ENCODE data around the gene RFX5.

The RFX5 gene

GRCh38 chr1:151315565-151316235 is 31.4 kb downstream of the RFX5 start:
- DNase-seq: no peak

DNA sequence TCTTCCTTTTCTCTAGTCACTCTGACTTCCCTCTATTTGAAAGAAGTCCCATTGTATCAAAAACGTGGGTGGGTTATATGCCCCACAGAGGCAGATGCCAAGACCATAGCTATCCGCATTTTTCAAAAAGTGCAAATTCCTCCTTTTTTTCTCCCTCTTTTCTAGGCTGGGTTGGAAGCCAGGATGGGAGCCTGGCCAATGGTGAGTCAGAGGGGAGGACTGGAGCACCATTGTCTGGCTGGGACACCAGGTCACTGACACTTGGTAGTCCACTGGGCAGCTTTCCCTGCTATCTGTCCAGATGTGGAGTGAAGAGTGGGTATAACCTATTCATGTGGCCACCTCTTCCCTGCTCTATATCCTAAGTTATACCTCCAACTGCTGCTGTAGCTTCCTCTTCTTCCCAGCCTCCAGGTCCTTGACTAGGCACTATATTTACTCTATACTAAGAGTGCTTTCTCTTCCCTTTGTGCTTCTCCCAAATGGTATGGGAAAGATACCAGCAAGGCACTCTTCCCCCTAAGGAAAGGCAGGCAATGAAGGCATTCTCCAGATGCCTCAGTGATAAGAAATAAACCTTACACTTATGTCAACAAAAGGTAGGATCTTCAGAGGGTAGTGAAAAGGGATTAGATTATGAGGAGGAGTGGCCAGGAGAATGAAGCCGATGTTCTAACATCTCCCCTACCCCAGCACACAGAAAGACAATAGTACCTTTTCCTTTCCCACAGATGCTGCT is 32.7 kb downstream of the RFX5 start:
- DNase-seq: no peak

DNA sequence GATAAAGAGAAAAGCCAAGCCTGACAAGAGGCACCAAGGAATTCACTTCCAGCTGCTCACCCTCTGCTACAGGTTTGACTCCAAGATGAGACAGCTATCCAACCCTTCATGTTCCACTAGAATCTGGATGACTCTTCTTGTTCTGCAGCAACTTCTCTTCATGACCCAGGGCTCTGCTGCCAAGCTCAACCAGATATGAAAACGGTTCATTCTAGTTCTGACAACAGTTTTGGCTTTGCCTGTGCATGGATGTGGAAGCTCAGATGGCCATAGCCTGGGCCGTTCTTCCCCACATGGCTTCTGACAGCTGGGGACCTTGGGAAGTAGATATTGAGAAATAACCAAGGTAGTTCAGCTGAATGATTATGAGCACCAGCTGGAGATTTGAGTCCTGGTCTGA is 33.6 kb downstream of the RFX5 start:
- no peak for DNase-seq

- DNase-seq: no peak
Observed at GRCh38 chr1:151312826-151313225, 34.2 kb downstream of the RFX5 start.

GRCh38 chr1:151312411-151312810 is 34.6 kb downstream of the RFX5 start:
- DNase-seq: no peak

DNA sequence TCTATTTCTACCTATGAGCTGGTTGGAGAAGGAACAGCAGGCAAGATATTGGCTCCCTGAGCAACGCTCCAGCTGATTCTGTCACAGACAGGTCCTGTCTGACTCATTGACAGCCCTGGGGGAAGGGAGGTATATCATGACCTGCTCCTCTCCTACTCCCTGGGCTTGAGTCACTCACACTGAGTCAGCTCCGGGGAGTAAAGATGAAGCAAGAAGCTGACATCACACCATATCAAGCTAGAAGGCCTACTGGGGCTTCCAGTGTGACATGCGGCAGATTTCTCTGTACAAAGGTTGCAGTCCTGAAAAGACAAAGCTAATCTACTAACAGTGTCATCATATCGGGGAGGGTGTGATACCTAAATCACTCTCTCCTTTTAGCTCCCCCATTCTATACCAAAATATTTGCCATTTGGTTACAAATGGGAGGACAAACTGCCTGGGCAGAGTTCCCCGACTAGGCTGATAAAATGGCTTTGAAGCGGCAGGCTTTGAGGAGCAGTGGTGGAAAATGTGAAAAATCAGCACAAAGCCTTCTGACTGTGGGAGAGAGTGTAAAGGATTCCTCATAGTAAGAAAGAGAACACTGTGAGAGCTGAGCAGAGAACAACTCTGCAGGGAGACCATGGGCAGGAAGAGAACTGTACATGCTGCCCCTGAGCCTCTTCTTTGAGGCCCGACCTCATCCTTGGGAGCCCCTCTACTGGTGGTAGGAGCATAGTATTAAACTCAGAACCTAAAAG is 35.3 kb downstream of the RFX5 start:
- no peak for DNase-seq

- DNase-seq: no peak
Observed at GRCh38 chr1:151311011-151311410, 36.0 kb downstream of the RFX5 start.

DNA sequence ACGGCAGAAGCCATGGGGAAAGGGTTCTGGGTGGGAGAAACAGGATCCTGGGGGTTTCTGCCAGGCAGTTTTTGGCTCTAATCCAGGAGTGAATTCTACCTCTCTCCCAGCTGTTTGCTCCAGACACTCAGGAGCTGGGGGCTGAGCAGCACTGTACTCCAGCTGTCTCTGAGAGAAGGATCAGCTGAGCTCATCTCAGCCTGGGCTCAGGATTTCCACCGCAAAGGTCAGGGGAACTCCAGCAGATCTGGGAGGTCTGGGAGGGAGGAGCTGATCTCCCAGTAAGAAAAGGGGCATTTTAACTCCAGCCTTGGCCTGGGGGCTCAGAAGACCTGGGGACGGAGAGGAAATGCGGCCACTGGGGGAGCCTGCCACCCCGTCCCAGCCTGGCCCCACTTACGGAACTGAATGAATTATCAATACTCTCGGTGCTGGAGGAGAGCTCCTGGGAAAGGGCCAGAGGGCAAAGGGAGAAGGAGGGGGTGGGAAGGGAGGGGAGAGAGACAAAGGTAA is 37.2 kb downstream of the RFX5 start:
- no peak for DNase-seq

GRCh38 chr1:151294742-151295462 is 52.1 kb downstream of the RFX5 start:
- DNase-seq: no peak

- no peak for DNase-seq
Observed at GRCh38 chr1:151293093-151293492, 54.0 kb downstream of the RFX5 start.

DNA sequence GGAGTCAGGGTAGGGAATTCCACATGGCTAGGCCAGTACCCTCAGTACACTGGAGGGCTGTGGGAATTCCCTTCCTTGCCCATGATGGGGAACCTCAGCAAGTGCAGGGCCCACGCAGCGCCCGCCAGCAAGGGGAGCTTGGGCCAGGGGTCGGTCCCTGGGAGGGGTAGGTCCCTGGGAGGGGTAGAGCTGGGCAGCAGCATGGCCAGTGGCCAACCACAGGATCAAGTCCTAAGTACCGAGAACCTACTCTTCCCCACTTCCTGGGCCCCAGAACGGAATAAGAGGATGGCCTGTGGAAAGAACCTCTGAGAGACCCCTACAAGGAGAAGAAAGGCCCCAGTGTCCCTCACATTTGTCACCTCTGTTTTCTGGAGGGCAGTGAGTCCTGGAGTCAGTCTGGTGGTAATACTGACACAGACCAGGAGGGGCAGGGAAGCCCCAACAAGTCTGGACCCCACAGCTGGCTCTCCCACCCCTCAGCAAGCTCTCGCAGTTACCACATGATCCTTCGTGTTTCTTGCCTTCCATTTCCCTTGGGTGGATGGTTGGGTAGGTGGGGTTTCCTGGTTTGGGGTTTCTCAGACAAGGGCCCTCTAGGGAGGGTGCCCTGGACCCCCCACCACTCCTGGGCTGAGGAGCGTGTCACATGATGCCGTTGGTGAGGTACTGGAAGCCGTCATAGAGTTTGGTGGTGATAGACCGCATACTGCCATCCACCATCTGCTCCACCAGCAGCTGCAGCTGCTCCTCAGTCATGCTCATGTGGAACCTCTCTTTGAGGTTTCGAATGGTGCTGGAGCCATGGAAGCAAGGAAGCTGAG is 54.6 kb downstream of the RFX5 start:
- no peak for DNase-seq

GRCh38 chr1:151290709-151291303 is 56.2 kb downstream of the RFX5 start:
- no peak for DNase-seq

All from GF-D8 (cell line).